Activated naive CD8-positive, alpha-beta T cell treated with anti-CD3 and anti-CD28 coated beads, Interleukin-2, amount 50 U/mL, for 24 hours (primary cell): Measurements from ENCODE around the gene MRTFA.
"Not testable (repeated sequence)": the region's sequence is repeated elsewhere in the genome, so short reads cannot be mapped to it uniquely, and the experiment has no call there.

ENCODE experiments used
- ATAC-seq: fragments of 150-1000 bp; cut with Tn5 transposase; one replicate; pipeline ENCODE4 v1.10.0; 2021
- DNase-seq: peaks from one replicate; pipeline ENCODE4 v3.0.0; 2021
- H3K27ac Mint-ChIP-seq: one replicate; pipeline ENCODE4 v1.8.0; 2021; ENCODE audit warnings: mild to moderate bottlenecking, mixed read lengths
- H3K27me3 Mint-ChIP-seq: one replicate; pipeline ENCODE4 v1.8.0; 2021; ENCODE audit warnings: mixed read lengths
- H3K36me3 Mint-ChIP-seq: one replicate; pipeline ENCODE4 v1.8.0; 2021; ENCODE audit warnings: low read depth, mixed read lengths
- H3K4me1 Mint-ChIP-seq: one replicate; pipeline ENCODE4 v1.8.0; 2021; ENCODE audit warnings: mixed read lengths
- H3K4me3 Mint-ChIP-seq: one replicate; pipeline ENCODE4 v1.8.0; 2021; ENCODE audit warnings: mild to moderate bottlenecking, moderate library complexity, mixed read lengths
- H3K9me3 Mint-ChIP-seq: one replicate; pipeline ENCODE4 v1.8.0; 2021; ENCODE audit warnings: mixed read lengths

The MRTFA gene

GRCh38 chr22:40509401-40510134 is 127.0 kb downstream of the MRTFA start:
- no peak overlapping the region for H3K27ac Mint-ChIP-seq
- no peak overlapping the region for H3K4me3 Mint-ChIP-seq
- DNase-seq (no peak), ATAC-seq (no peak)
- no peaks in the 10 kb centered on the region for H3K9me3 Mint-ChIP-seq
- no peaks in the 10 kb centered on the region for H3K27me3 Mint-ChIP-seq
- H3K36me3 Mint-ChIP-seq: peaks cover 3% of the 10 kb centered on the region
- H3K4me1 Mint-ChIP-seq: peaks cover 24% of the 10 kb centered on the region

GRCh38 chr22:40508046-40508445 is 128.5 kb downstream of the MRTFA start:
- H3K27ac Mint-ChIP-seq, H3K9me3 Mint-ChIP-seq, DNase-seq, H3K4me3 Mint-ChIP-seq, H3K36me3 Mint-ChIP-seq, ATAC-seq, H3K27me3 Mint-ChIP-seq: not testable (repeated sequence)
- H3K4me1 Mint-ChIP-seq: peaks cover 27% of the 10 kb centered on the region

GRCh38 chr22:40507491-40507890 is 129.0 kb downstream of the MRTFA start:
- Mint-ChIP-seq H3K4me1 (peaks cover 30% of the 10 kb centered on the region), H3K27me3 (no peaks in the 10 kb centered on the region), H3K4me3 (no peak overlapping the region), H3K36me3 (peaks cover 8% of the 10 kb centered on the region), H3K9me3 (no peaks in the 10 kb centered on the region), H3K27ac (no peak overlapping the region)
- ATAC-seq (no peak), DNase-seq (no peak)

GRCh38 chr22:40506762-40507161 is 129.8 kb downstream of the MRTFA start:
- Mint-ChIP-seq H3K4me1 (peaks cover 30% of the 10 kb centered on the region), H3K36me3 (peaks cover 8% of the 10 kb centered on the region), H3K4me3 (no peak overlapping the region), H3K27ac (no peak overlapping the region), H3K9me3 (no peaks in the 10 kb centered on the region), H3K27me3 (no peaks in the 10 kb centered on the region)
- no peak for DNase-seq
- ATAC-seq: no peak

GRCh38 chr22:40504285-40505249 is 132.0 kb downstream of the MRTFA start:
- Mint-ChIP-seq H3K36me3 (peaks cover 4% of the 10 kb centered on the region), H3K4me1 (peaks cover 28% of the 10 kb centered on the region), H3K4me3 (no peak overlapping the region), H3K27me3 (no peaks in the 10 kb centered on the region), H3K9me3 (no peaks in the 10 kb centered on the region), H3K27ac (no peak overlapping the region)
- DNase-seq (no peak), ATAC-seq (no peak)

- ATAC-seq (no peak), DNase-seq (no peak)
- Mint-ChIP-seq H3K27ac (no peak overlapping the region), H3K36me3 (peaks cover 4% of the 10 kb centered on the region), H3K4me1 (peaks cover 24% of the 10 kb centered on the region), H3K4me3 (no peak overlapping the region), H3K27me3 (no peaks in the 10 kb centered on the region), H3K9me3 (no peaks in the 10 kb centered on the region)
Measured at GRCh38 chr22:40502919-40503318, 133.6 kb downstream of the MRTFA start.

- ATAC-seq, H3K36me3 Mint-ChIP-seq, H3K4me3 Mint-ChIP-seq, H3K9me3 Mint-ChIP-seq, H3K27ac Mint-ChIP-seq, DNase-seq, H3K27me3 Mint-ChIP-seq: not testable (repeated sequence)
- peaks cover 27% of the 10 kb centered on the region for H3K4me1 Mint-ChIP-seq
Measured at GRCh38 chr22:40500465-40500786, 136.1 kb downstream of the MRTFA start.

- Mint-ChIP-seq H3K27me3 (no peaks in the 10 kb centered on the region), H3K4me1 (peaks cover 25% of the 10 kb centered on the region), H3K4me3 (no peak overlapping the region), H3K27ac (no peak overlapping the region), H3K9me3 (no peaks in the 10 kb centered on the region), H3K36me3 (peaks cover 4% of the 10 kb centered on the region)
- ATAC-seq (peak; percentile 94), DNase-seq (no peak)
Measured at GRCh38 chr22:40499209-40499623, 137.3 kb downstream of the MRTFA start.

GRCh38 chr22:40498420-40499208 is 137.9 kb downstream of the MRTFA start:
- H3K4me3 Mint-ChIP-seq: no peak overlapping the region
- H3K27ac Mint-ChIP-seq: no peak overlapping the region
- H3K9me3 Mint-ChIP-seq: no peaks in the 10 kb centered on the region
- DNase-seq (no peak), ATAC-seq (no peak)
- H3K27me3 Mint-ChIP-seq: no peaks in the 10 kb centered on the region
- H3K4me1 Mint-ChIP-seq: peaks cover 26% of the 10 kb centered on the region
- H3K36me3 Mint-ChIP-seq: peaks cover 4% of the 10 kb centered on the region

- peaks cover 28% of the 10 kb centered on the region for H3K4me1 Mint-ChIP-seq
- no peaks in the 10 kb centered on the region for H3K27me3 Mint-ChIP-seq
- no peaks in the 10 kb centered on the region for H3K9me3 Mint-ChIP-seq
- H3K36me3 Mint-ChIP-seq: no peaks in the 10 kb centered on the region
- peak overlapping the region; percentile 23 for H3K27ac Mint-ChIP-seq
- no peak for ATAC-seq
- H3K4me3 Mint-ChIP-seq: no peak overlapping the region
- no peak for DNase-seq
Measured at GRCh38 chr22:40493441-40493840, 143.1 kb downstream of the MRTFA start.

- ATAC-seq (no peak), DNase-seq (no peak)
- peaks cover 34% of the 10 kb centered on the region for H3K4me1 Mint-ChIP-seq
- H3K9me3 Mint-ChIP-seq: no peaks in the 10 kb centered on the region
- H3K36me3 Mint-ChIP-seq: no peaks in the 10 kb centered on the region
- no peak overlapping the region for H3K4me3 Mint-ChIP-seq
- H3K27ac Mint-ChIP-seq: peak overlapping the region; percentile 24
- H3K27me3 Mint-ChIP-seq: no peaks in the 10 kb centered on the region
Measured at GRCh38 chr22:40491990-40492631, 144.4 kb downstream of the MRTFA start.

- H3K27ac Mint-ChIP-seq: no peak overlapping the region
- no peaks in the 10 kb centered on the region for H3K27me3 Mint-ChIP-seq
- no peak overlapping the region for H3K4me3 Mint-ChIP-seq
- peak; percentile 62 for ATAC-seq
- H3K4me1 Mint-ChIP-seq: peaks cover 38% of the 10 kb centered on the region
- no peaks in the 10 kb centered on the region for H3K36me3 Mint-ChIP-seq
- no peaks in the 10 kb centered on the region for H3K9me3 Mint-ChIP-seq
- no peak for DNase-seq
Measured at GRCh38 chr22:40487663-40488249, 148.8 kb downstream of the MRTFA start.

- peak; percentile 81 for ATAC-seq
- Mint-ChIP-seq H3K27ac (no peak overlapping the region), H3K36me3 (no peaks in the 10 kb centered on the region)
Measured at GRCh38 chr22:40486962-40487602, 149.4 kb downstream of the MRTFA start.

More at GRCh38 chr22:40486962-40487602, 149.4 kb downstream of the MRTFA start:
- H3K9me3 Mint-ChIP-seq: no peaks in the 10 kb centered on the region
- no peak overlapping the region for H3K4me3 Mint-ChIP-seq
- no peak for DNase-seq
- H3K27me3 Mint-ChIP-seq: no peaks in the 10 kb centered on the region
- H3K4me1 Mint-ChIP-seq: peaks cover 32% of the 10 kb centered on the region
